NCI-H146 treated with DMSO at 0.1 percent for 48 hours (cell line): ENCODE results near the gene TEDC1.

Experiments used
- DNase-seq: peaks from one replicate; lab custom pipeline; 2025; ENCODE audit not compliant: unreplicated experiment; lab: John Stamatoyannopoulos, UW

Gene TEDC1

GRCh38 chr14:105490572-105491365 is at the start of gene TEDC1:
TSS of gene TEDC1 (plus strand) at chr14:105491246. CDS start at chr14:105491376, 130 bp downstream.
- DNase-seq: peak; percentile 100

- DNase-seq: no peak
Measured at GRCh38 chr14:105442125-105442524, 48.9 kb upstream of the TEDC1 start.

DNA sequence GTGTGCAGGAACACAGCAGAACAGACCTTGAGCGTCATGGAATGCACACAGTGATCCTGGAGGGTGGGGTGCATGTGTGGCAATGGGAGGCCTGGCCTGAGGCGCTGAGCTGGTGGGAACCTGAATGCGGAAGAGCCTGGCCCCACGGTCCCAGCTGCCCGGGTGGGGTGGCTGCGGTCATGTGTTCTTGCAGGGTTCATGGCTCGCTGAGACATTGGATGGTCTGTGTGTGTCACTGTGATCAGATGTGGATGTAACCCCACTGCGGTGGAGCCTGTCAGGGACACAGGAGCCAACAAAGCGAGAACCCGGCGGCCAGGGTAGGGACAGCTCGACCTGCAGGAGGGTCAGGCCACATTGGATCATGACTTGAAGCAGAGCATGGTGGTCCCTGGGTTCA is 48.2 kb upstream of the TEDC1 start:
- no peak for DNase-seq

DNA sequence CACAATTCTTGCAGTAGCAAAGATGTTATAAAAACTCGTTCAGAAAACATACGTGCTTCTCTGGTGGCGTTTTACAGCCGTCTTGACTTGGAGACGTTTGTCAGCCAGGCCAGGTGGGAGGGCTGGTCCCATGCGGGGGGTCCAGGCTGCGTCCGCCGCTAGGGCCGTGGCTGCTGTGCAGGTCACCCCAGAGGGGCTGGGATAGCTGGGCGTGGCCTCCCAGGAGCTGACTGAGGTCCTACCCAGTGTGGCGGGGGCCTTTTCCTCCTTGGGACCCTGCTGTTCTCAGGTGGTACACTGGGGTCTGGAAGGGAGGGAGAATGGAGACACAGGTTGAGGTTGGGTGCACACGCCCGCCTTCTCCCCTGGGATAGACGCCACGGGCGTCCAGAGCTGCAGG is 46.2 kb upstream of the TEDC1 start:
- DNase-seq: no peak

DNA sequence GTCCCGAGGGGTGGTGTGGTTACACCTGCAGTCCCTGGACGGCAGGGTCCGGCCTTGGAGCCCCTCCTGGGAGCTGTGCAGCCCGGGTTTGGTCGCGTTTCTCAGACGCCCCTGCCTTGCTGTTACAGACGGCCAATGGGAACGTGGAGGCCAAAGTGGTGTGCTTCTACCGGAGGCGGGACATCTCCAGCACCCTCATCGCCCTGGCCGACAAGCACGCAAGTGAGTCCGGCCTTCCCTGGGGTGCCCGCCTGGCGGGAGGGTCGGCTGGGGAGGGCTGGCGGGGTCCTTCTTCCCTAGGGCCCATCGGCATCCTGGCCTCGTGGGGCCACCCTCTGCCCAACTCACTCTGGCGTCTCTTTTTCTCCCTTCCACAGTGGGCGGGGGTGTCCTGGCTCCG is 45.8 kb upstream of the TEDC1 start:
- DNase-seq: no peak

DNA sequence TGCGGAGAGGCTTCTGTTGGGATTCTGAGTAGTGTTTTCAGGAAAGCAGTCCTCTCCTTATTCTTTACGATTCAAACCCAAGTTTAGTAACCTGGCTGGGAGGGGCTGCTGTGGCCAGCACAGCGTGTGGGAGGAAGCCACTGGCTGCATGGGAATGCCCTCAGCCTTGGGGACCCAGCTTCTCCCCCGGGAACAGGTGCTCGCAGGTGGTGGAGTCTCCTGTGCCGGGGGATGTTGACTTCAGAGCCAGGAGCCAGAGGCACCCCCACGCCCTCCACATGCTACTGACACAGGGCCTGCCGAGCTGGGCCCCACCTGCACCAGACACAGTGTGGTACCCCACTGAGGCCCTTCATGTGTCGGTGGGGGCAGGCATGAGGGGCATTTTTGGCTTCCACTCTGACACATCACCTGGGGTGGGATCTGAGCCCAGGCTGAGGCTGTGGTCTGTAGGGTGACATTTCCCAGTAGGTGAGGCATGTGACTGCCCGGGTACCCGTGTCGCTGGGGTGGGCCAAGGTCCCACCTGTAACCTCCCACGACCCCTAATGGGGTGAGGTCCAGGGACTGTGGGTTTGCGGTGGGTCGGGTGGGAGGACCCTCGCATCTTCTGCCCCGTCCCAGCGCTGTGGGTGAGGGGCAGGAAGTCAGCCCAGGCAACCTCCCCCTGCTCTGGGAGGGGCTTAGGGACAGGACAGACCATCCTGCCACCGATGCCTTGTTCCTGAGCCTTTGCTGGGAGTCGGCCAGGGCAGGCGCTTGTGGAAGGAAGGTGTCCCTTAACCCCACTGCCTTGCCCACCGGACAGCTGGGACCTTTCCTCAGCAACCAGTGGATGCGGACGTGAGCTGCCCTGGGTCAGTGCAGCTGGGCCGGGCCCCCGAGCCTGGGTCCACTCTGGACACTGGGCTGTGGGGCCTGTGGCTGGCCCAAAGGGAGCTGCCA is 44.9 kb upstream of the TEDC1 start:
- DNase-seq: no peak

- no peak for DNase-seq
Measured at GRCh38 chr14:105446971-105447370, 44.1 kb upstream of the TEDC1 start.

- peak; percentile 51 for DNase-seq
Measured at GRCh38 chr14:105447651-105448640, 43.1 kb upstream of the TEDC1 start.

GRCh38 chr14:105448706-105449111 is 42.3 kb upstream of the TEDC1 start:
- no peak for DNase-seq

DNA sequence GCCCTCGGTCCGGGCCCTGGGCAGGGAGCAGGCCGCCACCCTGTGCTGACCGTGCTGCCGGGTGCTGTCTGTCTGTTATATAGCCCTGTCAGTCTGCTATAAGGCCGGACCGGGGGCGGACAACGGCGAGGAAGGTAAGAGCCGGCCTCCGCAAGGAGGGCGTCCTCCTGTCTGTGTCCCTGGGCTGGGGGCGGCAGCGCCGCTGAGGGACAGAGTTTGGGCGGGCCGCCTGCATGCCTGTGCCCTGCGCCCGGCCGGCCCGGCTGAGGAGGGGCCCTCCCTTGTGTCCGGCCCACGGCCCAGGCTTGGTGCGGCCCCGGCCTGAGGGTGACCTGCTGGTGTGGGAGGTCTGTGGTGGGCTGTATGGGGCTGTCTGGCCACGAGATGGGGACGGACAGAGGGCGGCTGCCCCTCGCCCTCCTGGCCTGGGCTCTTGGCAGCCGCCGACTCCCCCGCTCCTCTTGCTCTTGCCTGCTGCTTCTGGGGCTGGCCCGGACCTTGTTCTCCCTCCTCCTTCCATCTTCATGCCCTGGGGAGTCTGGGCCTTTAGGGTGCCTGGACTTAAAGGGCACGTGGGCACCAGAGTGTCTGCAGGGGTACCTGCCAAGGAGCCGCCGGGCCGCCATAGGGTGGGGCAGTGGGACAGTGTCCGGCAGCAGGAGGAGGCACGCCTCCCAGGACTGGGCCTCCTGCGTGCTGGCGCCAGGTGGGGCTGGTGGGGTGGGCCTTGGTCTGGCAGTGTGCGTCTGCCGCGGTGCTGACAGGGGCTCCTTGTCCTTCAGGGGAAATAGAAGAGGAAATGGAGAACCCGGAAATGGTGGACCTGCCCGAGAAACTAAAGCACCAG is 41.5 kb upstream of the TEDC1 start:
- DNase-seq: no peak

DNA sequence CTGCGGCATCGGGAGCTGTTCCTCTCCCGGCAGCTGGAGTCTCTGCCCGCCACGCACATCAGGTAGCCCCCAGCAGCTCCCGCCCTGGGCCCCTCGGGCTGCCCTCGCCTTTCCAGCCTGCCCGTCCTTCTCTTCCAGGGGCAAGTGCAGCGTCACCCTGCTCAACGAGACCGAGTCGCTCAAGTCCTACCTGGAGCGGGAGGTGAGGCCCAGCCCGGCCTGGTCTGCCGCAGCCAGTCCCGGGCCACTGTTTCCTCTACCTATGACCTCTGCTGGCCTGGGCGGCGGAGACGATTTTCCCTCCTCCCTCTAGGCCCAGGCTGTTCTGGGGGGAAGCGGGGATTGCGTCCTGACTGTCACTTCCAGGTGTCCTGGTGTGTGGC is 40.9 kb upstream of the TEDC1 start:
- DNase-seq: no peak

DNA sequence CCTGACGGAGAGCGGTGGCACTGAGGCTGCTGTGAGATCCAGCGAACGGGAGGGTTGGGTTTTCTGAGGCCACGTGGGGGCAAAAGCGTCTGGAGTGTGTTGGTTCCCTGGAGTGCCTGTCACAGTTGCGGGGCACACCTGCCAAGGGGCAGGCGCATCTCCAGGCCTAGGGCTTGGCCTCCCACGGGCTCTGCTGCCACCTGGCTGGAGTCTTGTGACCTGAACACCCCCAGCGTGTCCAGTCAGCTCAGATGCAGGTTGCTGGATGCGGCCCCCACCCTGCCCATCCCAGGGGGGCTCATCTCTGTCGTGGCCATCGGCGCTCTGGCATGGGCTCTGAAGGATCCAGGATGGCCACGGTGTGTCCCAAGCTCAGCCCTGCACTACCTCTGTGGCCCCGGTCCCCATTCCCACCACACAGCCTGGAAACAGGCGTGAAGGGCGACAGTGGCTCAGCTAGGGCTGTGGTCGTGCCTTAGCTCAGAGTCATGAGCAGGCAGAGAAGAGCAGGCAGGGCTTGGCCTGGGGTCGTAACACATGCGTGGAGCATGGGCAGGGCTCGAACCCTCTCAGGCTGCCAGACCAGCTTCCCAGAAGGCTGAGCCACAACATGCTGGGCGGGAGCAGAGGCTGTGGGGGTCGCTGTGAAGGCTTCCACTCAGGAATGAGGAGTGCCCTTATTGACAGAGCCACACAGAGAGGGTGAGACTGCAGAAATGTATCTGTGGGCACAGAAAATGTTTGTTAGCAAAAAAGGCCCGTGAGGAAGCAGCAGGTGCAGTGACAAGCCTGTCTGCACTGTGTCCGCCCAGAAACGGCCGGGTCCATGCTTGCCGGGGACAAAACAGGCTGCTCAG is 40.0 kb upstream of the TEDC1 start:
- no peak for DNase-seq

- no peak for DNase-seq
Measured at GRCh38 chr14:105452963-105453362, 38.1 kb upstream of the TEDC1 start.

GRCh38 chr14:105453847-105454246 is 37.2 kb upstream of the TEDC1 start:
- DNase-seq: no peak

DNA sequence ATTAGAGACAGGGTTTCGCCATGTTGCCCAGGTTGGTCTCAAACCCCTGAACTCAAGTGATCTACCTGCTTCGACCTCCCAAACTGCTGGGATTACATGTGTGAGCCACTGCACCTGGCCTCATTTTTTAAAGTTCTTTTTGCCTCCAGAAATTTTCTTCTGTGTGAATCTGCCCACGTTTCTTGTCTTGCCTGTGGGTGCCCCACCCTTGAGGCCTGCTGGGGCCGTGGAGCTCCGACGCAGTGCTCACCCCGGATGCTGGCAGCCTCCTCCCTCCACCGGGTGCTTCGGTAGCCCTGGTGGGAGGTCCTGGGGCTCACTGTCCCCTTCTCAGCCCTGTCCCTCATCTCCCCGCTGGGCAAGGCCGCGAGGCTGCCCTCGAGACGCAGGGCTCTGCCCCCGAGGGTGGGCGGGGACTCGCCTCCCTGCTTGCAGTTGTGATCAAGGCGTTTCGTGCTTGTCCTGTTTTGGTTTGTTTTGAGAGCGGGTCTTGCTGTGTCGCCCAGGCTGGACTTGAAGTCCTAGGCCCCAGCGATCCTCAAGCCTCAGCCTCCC is 35.9 kb upstream of the TEDC1 start:
- DNase-seq: no peak

GRCh38 chr14:105455766-105456660 is 35.0 kb upstream of the TEDC1 start:
- DNase-seq: no peak

DNA sequence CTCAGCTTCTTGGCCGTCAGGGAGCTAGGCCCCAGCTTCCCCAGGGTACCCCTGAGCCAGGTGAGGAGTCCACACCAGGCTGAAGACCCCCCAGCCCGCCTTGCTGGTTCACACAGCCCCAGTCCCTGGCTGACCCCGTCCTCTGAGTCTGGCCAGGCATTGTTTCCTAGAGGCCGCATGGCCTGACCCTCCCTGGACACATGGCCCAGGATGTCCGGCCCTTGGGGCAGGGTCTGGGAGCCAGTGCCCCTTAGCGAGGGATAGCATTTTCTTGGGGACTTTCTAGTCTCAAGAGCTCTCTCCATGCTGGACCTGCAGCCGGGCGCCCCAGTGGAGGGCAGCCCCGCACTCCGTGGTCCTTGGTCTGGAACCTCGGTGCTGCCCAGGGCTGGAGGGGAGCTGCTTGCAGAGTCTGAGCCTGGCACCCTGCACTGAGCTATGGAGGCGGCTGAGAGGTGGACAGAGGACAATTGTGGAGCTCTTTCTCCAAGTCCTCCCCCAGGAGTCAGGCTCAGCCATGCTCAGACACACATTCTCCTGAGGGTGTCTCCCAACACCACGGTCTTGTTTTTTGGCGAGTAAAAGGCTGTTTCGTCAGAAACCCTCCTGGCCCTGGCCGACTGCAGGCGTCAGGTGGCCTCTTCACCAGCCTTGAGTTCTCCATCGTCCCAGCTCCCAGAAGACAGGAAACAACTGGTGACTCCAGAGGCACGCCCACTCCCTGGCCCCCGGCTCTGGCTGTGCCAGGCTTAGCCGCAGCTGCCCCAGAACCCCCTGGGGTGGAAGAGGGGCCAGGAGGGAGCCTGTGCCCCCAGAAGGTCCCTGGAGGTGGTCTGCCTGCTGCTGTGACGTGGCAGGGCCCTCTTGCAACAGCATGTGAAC is 34.1 kb upstream of the TEDC1 start:
- no peak for DNase-seq
